HUES48 (cell line): Measurements from ENCODE around the gene TMEM131L.
A peak's percentile ranks its signal among the peaks of the same experiment; 100 is the strongest.

Source experiments
- H3K27ac ChIP-seq: one replicate; pipeline ENCODE4 v1.7.0; 2013; ENCODE audit warnings: low read depth, low read length, inconsistent platforms
- H3K27me3 ChIP-seq: 2 replicates; pipeline ENCODE4 v1.6.1; 2013; ENCODE audit warnings: mild to moderate bottlenecking, low read length; ENCODE audit not compliant: control insufficient read depth, insufficient read depth
- H3K36me3 ChIP-seq: 2 replicates; pipeline ENCODE4 v1.6.1; 2013; ENCODE audit warnings: low read length; ENCODE audit not compliant: control insufficient read depth, insufficient read depth
- H3K4me1 ChIP-seq: 2 replicates; pipeline ENCODE4 v1.6.1; 2013; ENCODE audit warnings: mild to moderate bottlenecking, low read length; ENCODE audit not compliant: control insufficient read depth, insufficient read depth
- H3K4me3 ChIP-seq: 2 replicates; pipeline ENCODE4 v1.5.1; 2013; ENCODE audit warnings: mild to moderate bottlenecking, low read depth, low read length
- H3K9ac ChIP-seq: 2 replicates; pipeline ENCODE4 v1.6.1; 2013; ENCODE audit warnings: mild to moderate bottlenecking, low read depth, low read length, moderate library complexity
- H3K9me3 ChIP-seq: 2 replicates; pipeline ENCODE4 v1.6.1; 2013; ENCODE audit warnings: low read length; ENCODE audit not compliant: control insufficient read depth, insufficient read depth

TMEM131L gene

GRCh38 chr4:153518637-153519389 is 52.7 kb downstream of the TMEM131L start:
- Histone ChIP-seq H3K4me3 (no peak overlapping the region), H3K27ac (no peak overlapping the region), H3K9ac (no peak overlapping the region), H3K4me1 (peaks cover 47% of the 10 kb centered on the region), H3K36me3 (no peaks in the 10 kb centered on the region; the same call in 1 of the 2 replicates), H3K27me3 (no peaks in the 10 kb centered on the region), H3K9me3 (no peaks in the 10 kb centered on the region)

DNA sequence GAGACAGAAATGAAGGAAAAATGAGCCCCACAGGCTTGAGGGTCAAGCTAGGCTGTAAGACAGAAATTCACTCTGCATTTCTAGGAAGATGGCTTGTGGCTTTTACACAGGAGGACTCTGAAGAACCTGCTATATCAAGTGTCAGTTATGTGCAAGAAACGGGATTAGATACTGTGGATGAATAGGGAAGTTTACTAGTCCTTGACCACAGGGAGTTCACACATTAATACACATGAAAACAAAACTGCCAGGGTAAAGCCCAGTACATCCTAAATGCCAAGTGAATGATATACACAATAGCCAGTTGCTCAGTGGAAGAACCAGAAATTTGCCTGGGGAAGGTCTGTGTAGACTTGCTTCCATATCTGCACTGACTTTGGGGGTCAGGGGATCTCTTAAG is 53.5 kb downstream of the TMEM131L start:
- no peak overlapping the region for H3K4me3 ChIP-seq
- H3K27ac ChIP-seq: no peak overlapping the region
- no peaks in the 10 kb centered on the region; the same call in 1 of the 2 replicates for H3K36me3 ChIP-seq
- H3K27me3 ChIP-seq: no peaks in the 10 kb centered on the region
- H3K4me1 ChIP-seq: peaks cover 49% of the 10 kb centered on the region
- H3K9ac ChIP-seq: no peak overlapping the region
- no peaks in the 10 kb centered on the region for H3K9me3 ChIP-seq

- H3K27ac ChIP-seq: no peak overlapping the region
- H3K36me3 ChIP-seq: no peaks in the 10 kb centered on the region; the same call in 1 of the 2 replicates
- H3K9ac ChIP-seq: no peak overlapping the region
- no peaks in the 10 kb centered on the region for H3K9me3 ChIP-seq
- no peaks in the 10 kb centered on the region for H3K27me3 ChIP-seq
- no peak overlapping the region for H3K4me3 ChIP-seq
- peaks cover 49% of the 10 kb centered on the region for H3K4me1 ChIP-seq
Measured at GRCh38 chr4:153520227-153520626, 54.1 kb downstream of the TMEM131L start.

- peaks cover 49% of the 10 kb centered on the region for H3K4me1 ChIP-seq
- H3K9ac ChIP-seq: no peak overlapping the region
- no peaks in the 10 kb centered on the region for H3K9me3 ChIP-seq
- H3K36me3 ChIP-seq: no peaks in the 10 kb centered on the region; the same call in 1 of the 2 replicates
- H3K27ac ChIP-seq: no peak overlapping the region
- H3K27me3 ChIP-seq: no peaks in the 10 kb centered on the region
- H3K4me3 ChIP-seq: no peak overlapping the region
Measured at GRCh38 chr4:153520801-153521329, 54.7 kb downstream of the TMEM131L start.

- Histone ChIP-seq H3K9me3 (no peaks in the 10 kb centered on the region), H3K9ac (no peak overlapping the region), H3K4me1 (peaks cover 49% of the 10 kb centered on the region), H3K36me3 (no peaks in the 10 kb centered on the region), H3K27ac (no peak overlapping the region), H3K27me3 (no peaks in the 10 kb centered on the region), H3K4me3 (no peak overlapping the region)
Measured at GRCh38 chr4:153521478-153521877, 55.3 kb downstream of the TMEM131L start.

- Histone ChIP-seq H3K4me1 (peaks cover 49% of the 10 kb centered on the region), H3K4me3 (no peak overlapping the region), H3K27me3 (no peaks in the 10 kb centered on the region), H3K36me3 (no peaks in the 10 kb centered on the region), H3K9ac (no peak overlapping the region), H3K27ac (peak overlapping the region; percentile 62), H3K9me3 (no peaks in the 10 kb centered on the region)
Measured at GRCh38 chr4:153521999-153522801, 56.0 kb downstream of the TMEM131L start.

GRCh38 chr4:153522802-153523094 is 56.6 kb downstream of the TMEM131L start:
- Histone ChIP-seq H3K9ac (no peak overlapping the region), H3K4me3 (no peak overlapping the region), H3K9me3 (no peaks in the 10 kb centered on the region), H3K36me3 (no peaks in the 10 kb centered on the region), H3K4me1 (peaks cover 49% of the 10 kb centered on the region), H3K27me3 (no peaks in the 10 kb centered on the region), H3K27ac (peak overlapping the region; percentile 62)

GRCh38 chr4:153523164-153523796 is 57.1 kb downstream of the TMEM131L start:
- no peaks in the 10 kb centered on the region for H3K27me3 ChIP-seq
- peaks cover 47% of the 10 kb centered on the region for H3K4me1 ChIP-seq
- no peaks in the 10 kb centered on the region for H3K36me3 ChIP-seq
- H3K9me3 ChIP-seq: no peaks in the 10 kb centered on the region
- no peak overlapping the region; the same call in 1 of the 2 replicates for H3K4me3 ChIP-seq
- peak overlapping the region; percentile 62 for H3K27ac ChIP-seq
- no peak overlapping the region for H3K9ac ChIP-seq

GRCh38 chr4:153523941-153524386 is 57.8 kb downstream of the TMEM131L start:
- Histone ChIP-seq H3K27me3 (no peaks in the 10 kb centered on the region), H3K9ac (no peak overlapping the region), H3K9me3 (no peaks in the 10 kb centered on the region), H3K36me3 (no peaks in the 10 kb centered on the region), H3K4me1 (peaks cover 40% of the 10 kb centered on the region), H3K27ac (peak overlapping the region; percentile 62), H3K4me3 (no peak overlapping the region; the same call in 1 of the 2 replicates)

DNA sequence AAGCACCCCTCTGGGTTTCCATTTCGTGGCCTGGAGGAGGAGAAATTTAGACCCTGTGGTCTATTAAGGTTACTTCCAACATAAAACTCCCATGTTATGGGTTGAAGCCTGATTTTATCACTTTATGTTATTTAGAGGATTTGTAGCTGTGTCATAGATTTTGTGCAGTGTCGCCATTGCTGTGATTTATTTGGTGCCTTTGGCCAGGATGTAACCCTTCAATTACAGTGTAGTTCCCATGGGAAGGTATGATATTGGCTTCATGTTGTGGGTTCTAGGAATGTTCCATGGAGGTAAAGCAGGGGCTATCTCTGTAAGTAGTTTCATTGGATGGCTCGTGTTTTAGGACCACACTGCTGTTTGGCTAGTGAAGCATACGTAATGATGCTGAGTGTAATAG is 58.5 kb downstream of the TMEM131L start:
- peaks cover 40% of the 10 kb centered on the region for H3K4me1 ChIP-seq
- no peaks in the 10 kb centered on the region for H3K9me3 ChIP-seq
- no peak overlapping the region for H3K9ac ChIP-seq
- no peaks in the 10 kb centered on the region for H3K27me3 ChIP-seq
- no peaks in the 10 kb centered on the region for H3K36me3 ChIP-seq
- H3K27ac ChIP-seq: no peak overlapping the region
- H3K4me3 ChIP-seq: no peak overlapping the region
